NCI-H446 (cell line): ENCODE measurements around the gene ASAH2B.
"Not testable (repeated sequence)": the region's sequence is repeated elsewhere in the genome, so short reads cannot be mapped to it uniquely, and the experiment has no call there.

Experiments
- DNase-seq, 2 experiments: peaks; one replicate each; lab custom pipeline; 2025; lab: John Stamatoyannopoulos, UW

Gene ASAH2B

GRCh38 chr10:50739618-50740292 lies at the start of gene ASAH2B:
Gene ASAH2B (plus strand): TSS chr10:50739936. CDS start chr10:50745131, 5,195 bp downstream.
- DNase-seq = peak; percentile 27 to 78

- DNase-seq = not testable (repeated sequence)
Observed at GRCh38 chr10:50697819-50698218, 41.9 kb upstream of the ASAH2B start.

- not testable (repeated sequence) for DNase-seq
Observed at GRCh38 chr10:50701947-50702346, 37.8 kb upstream of the ASAH2B start.

GRCh38 chr10:50702997-50703396 lies 36.7 kb upstream of the ASAH2B start:
- DNase-seq = not testable (repeated sequence)

- peak in 1 of 2 experiments; percentile 17 for DNase-seq
Observed at GRCh38 chr10:50704436-50705079, 35.2 kb upstream of the ASAH2B start.

GRCh38 chr10:50706006-50706405 lies 33.7 kb upstream of the ASAH2B start:
- DNase-seq = not testable (repeated sequence)

GRCh38 chr10:50710241-50710640 lies 29.5 kb upstream of the ASAH2B start:
- not testable (repeated sequence) for DNase-seq

GRCh38 chr10:50723812-50724211 lies 15.9 kb upstream of the ASAH2B start:
- not testable (repeated sequence) for DNase-seq

- not testable (repeated sequence) for DNase-seq
Observed at GRCh38 chr10:50728112-50728511, 11.6 kb upstream of the ASAH2B start.

GRCh38 chr10:50738987-50739617 lies 634 bp upstream of the ASAH2B start:
- not testable (repeated sequence) for DNase-seq

GRCh38 chr10:50740293-50740648 lies 535 bp downstream of the ASAH2B start:
- DNase-seq = no peak

- DNase-seq = not testable (repeated sequence)
Observed at GRCh38 chr10:50742820-50743219, 3.1 kb downstream of the ASAH2B start.

GRCh38 chr10:50766774-50767513 lies 27.2 kb downstream of the ASAH2B start:
- DNase-seq = not testable (repeated sequence)

- not testable (repeated sequence) for DNase-seq
Observed at GRCh38 chr10:50772042-50772441, 32.3 kb downstream of the ASAH2B start.

- not testable (repeated sequence) for DNase-seq
Observed at GRCh38 chr10:50774868-50775267, 35.1 kb downstream of the ASAH2B start.

- DNase-seq = not testable (repeated sequence)
Observed at GRCh38 chr10:50780036-50780435, 40.3 kb downstream of the ASAH2B start.

GRCh38 chr10:50782017-50782416 lies 42.3 kb downstream of the ASAH2B start:
- DNase-seq = not testable (repeated sequence)

GRCh38 chr10:50787962-50788361 lies 48.2 kb downstream of the ASAH2B start:
- not testable (repeated sequence) for DNase-seq

GRCh38 chr10:50788951-50789945 lies 49.5 kb downstream of the ASAH2B start:
- no peak for DNase-seq

GRCh38 chr10:50794490-50794889 lies 54.8 kb downstream of the ASAH2B start:
- no peak for DNase-seq

GRCh38 chr10:50796693-50797092 lies 57.0 kb downstream of the ASAH2B start:
- no peak for DNase-seq
